GM15510 (cell line): Measurements from ENCODE around the gene USP34.

Experiments used
- POLR2A ChIP-seq: IDR thresholded peaks from 3 replicates; pipeline ENCODE4 v1.6.1; 2011; ENCODE audit warnings: borderline replicate concordance; ENCODE audit not compliant: insufficient read length; ENCODE audit errors: extremely low read depth

USP34 gene

DNA sequence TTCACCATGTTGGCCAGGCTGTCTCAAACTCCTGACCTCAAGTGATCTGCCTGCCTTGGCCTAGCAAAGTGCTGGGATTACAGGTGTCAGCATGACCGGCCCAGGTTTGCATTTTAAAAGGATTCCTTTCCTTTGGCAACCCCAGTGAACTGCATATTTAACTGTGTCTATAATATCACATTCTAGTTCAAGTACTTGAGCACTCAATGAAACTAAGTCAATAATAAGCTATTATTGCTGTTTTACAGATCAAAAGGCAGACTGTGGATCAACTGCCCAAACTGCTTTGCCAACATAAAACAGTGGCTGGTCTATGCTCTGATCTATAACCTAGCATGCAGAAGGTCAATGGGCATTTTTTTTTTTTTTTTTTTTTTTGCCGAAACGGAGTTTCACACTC, 144.5 kb downstream of the USP34 start:
- no peak for TF ChIP-seq POLR2A

DNA sequence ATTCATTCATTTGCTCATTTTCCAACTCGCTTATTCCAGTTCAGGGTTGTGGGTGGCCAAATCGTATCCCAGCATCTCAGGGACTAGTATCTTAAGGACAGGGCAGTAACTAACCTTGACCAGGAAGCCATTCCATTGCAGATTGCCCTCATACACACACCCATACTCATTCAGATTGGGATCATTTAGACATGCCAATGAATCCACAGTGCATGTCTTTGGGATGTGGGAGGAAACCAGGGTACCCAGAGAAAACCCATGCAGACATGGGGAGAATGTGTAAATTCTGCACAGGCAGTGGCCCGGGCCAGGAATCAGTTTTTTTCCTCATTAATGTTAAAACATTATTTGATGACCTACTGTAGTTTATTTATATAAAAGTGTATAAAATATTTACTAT, 150.7 kb downstream of the USP34 start:
- TF ChIP-seq POLR2A, result no peak

DNA sequence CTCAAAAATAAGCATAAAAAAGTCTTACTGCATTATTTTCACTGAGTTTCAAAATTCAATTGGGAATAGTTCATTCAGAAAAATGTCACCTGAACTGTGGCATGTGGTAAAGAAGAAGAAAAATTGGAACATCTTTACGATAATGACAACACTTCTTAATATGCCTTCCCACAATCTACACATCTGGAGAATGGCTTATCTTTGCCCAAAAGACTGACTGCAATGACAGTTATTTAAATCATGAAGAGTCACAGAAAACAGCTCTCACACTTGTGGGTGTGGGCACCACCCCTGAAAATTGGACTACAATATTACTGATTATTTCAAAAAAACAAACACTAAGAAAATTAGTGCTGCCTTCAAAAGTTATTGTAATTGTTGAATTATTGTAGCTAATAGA, 152.3 kb downstream of the USP34 start:
- TF ChIP-seq POLR2A, result no peak

DNA sequence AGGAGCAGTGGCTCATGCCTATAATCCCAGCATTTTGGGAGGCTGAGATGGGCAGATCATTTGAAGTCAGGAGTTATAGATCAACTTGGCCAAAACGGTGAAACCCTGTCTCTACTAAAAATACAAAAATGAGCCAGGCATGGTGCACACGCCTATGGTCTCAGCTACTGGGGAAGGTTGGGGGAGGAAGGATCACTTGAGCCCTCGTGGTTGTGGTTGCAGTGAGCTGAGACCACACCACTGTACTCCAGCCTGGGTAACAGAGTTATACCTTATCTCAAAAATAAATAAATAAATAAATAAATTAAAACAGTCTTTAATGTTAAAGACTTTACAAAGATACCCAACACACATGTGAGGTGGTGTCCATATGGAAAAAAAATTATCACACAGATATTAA, 174.9 kb downstream of the USP34 start:
- TF ChIP-seq POLR2A, result no peak

DNA sequence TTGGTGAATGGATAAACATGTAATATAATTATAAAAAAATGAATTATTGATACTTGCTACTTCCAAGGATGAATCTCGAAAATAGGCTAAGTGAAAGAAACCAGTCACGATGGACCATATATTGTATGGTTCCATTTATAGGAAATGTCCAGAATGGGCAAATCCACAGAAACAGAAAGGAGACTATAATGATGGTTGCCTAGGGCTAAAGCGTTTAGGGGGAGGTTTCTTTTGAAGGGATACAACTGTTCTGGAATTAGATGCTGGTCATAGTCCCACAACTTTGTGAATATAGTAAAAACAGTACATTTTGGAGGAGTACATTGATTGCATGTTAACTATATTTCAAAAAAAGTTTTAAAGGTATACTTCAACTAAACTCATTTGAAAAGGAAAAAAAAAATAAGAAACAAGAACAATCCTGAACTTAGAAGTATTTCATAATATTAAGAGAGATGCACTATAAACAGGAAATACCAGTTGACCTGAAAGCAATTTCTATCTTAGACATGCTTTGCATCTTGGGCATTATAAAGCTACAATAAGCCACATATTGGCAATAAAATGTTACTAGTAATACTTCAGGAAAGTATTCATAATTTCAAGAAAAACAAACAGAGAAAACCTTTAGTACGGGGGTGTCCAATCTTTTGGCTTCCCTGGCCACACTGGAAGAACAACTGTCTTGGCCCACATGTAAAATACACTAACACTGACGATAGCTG, 178.9 kb downstream of the USP34 start:
- no peak for TF ChIP-seq POLR2A

DNA sequence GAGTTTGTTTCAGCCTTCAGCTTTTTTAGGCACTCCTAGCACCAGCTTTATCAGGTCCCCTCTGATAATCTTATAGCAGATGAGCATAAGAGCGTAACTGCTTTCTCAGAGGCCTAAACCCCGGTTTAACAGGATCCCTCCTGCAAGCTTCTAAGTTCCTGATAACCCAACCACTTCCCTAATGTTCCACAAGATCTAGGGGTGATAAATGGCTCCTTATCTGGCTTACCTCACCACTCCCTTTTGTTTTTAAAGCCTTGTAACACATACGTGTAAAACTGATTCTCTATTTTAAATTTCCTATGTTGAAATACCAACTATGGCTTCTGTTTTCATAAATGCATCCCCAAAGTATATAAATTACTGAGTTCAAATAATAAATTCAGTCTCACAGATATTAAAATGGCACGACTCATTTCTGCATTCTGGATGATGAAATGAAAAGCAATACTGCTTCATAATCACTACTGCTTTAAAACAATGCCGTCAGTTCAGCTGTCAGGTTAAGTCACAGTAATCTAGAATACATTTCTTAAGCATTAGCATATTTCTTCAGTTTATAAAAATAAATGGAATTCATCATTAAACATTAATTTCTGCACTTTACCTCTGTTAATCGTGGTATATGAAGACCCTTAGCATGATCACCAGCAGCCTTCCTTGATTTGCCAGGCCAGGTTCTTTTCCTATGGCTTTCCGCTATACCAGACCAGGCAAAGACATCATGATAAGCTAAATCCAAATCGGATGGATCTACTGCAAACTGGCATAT, 182.6 kb downstream of the USP34 start:
- no peak for TF ChIP-seq POLR2A

DNA sequence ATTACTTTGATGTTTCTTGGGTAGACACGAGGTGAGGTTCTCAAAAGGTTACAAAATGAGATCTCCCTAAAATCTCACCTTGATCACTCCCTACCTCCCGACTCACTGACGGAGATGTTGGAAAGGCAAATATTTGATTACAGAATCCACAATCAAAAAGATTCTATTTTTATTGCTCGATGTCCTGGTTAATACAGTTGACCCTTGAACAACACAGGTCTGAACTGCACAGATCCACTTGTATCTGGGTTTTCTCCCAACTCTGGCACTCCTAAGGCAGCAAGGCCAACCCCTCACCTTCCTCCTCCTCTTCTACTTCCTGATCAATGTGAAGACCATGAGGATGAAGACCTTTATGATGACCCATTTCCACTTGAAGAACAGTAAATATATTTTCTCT, 183.6 kb downstream of the USP34 start:
- no peak for TF ChIP-seq POLR2A

DNA sequence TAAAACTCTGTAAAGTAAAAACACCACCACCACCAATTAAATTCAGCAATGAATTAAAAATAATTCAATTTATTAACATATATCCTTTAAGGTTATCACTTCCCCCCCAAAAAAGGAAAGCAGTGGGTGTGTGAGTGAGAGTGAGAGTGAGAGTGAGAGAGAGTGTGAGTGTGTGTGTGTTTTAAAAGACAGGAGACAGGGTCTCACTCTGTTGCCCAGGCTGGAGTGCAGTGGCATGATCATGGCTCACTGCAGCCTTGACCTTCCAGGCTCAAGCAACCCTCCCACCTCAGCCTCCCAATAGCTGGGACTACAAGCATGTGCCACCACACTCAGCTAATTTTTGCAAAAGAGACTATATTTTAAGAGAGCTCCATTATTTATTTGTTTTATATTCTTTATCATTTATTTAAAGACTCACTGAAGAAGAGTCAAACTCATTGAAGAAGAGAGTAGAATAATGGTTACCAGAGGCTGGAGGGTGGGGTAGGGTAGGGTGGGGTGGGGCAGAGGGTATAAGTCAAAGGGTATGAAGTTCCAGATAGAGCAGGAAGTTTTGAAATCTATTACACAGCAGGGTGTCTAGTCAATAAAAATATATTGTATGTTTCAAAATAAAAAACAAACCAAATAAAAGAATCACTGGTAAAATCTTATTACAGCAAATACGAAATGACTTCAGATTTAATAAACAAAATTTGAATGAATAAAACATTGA, 187.3 kb downstream of the USP34 start:
- TF ChIP-seq POLR2A, result no peak

DNA sequence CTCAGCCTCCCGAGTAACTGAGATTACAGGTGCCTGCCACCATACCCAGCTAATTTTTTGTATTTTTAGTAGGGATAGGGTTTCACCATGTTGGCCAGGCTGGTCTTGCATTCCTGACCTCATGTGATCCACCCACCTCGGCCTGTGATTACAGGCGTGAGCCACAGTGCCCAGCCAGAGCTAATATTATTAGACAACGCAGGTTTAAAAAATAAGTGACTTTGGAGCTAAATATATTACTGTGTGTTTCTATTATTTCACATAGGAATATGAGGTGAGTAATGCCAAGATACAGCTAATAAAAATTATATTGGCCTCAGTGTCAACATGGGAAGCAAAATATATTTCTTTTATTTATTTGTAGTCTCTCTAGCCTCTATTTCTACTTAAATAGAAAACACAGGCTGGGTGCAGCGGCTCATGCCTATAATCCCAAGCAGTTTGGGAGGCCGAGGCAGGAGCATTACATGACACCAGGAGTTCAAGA, 188.7 kb downstream of the USP34 start:
- no peak for TF ChIP-seq POLR2A

DNA sequence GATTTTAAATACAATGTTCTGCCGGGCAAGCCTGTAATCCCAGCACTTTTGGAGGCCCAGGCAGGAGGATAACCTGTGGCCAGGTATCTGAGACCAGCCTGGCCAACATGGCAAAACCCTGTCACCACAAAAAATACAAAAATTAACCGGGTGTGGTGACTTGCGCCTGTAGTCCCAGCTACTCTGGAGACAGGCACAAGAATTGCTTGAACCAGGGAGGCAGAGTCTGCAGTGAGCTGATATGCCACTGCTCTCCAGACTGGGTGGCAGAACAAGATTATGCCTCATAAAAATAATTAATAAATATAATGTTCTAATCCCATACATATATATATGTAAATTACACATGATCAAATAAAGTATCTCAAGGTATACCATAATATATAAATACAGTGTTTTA, 189.6 kb downstream of the USP34 start:
- no peak for TF ChIP-seq POLR2A

DNA sequence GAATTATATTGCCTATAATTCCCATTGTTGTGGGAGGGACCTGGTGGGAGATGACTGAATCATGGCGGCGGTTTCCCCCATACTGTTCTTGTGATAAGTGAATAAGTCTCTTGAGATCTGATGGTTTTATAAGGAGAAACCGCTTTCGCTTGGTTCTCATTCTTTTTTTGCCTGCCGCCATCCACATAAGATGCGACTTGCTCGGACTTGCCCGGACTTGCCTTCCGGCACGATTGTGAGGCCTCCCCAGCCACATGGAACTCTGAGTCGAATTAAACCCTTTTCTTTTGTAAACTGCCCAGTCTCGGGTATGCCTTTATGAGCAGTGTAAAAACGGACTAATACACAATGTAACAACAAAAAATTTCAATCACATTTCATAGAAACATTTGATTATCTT, 193.1 kb downstream of the USP34 start:
- no peak for TF ChIP-seq POLR2A

DNA sequence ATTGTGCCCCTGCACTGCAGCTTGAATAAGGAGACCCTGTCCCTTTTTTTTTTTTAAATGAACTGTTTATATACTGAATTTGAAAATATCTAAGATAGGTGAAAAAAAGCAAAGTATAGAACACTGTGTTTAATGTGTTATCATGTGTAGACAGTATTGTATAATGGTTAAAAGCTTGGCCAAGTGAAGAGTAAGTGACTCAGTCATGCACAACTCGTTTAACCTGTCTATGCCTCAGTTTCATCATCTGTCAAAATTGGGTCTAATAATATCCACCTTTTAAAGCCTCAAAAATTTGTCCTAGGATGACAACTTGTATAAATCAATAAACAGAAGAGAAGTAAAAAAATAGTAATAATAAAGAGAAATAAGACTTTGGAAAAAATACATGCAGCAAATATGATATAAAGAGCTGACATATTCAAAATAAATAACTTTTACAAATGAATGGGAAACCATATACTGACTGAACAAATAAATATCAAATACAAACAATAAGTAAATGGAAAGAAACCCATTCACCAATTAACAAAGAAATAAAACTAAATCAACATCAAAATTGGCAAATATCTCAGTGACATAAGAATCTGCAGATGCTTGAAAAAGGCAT, 195.2 kb downstream of the USP34 start:
- TF ChIP-seq POLR2A, result no peak

DNA sequence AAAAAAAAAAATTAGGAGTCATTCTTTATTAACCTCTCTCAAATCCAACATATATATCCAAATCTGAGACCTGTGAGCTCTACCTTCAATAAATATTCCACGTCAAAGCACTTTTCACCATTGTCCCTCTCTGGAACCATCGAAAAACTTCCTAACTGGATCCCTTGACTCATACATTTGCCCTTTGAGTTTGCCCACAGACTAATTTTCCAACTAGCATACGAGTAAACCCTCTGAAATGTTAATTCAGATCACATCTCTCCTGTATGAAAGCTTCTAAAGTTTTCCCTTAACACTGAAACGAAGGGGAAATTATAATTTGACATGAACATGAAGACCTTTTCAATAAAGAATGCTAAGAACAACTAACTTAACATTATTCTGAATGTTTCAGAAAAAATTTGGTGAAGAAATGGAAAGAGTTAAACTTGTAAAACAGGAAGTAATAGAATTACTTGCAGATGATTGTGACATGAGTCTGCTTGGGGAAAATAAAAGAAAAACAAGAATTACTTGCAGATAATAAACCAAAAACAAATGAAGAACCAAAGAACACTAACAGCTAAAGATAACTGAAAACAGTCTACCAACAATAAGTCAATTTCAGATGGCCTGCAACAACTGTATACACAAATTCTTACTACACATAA, 198.3 kb downstream of the USP34 start:
- no peak for TF ChIP-seq POLR2A

DNA sequence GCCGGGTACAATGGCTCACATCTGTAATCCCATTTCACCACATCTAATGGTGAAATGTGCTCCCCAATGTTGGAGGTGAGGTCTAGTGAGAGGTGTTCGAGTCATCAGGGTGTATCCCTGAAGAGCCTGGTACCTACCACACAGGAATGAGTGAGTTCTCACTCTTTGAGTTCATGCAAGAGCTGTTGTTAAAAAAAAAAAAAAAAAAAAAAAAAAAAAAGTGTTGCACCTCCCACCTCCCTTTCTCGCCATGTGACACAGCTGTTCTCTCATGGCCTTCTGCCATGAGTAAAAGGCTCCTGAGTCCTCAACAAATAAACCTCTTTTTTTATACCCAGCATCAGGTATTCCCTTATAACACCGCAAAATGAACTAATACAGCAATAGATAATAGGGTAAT, 202.6 kb downstream of the USP34 start:
- TF ChIP-seq POLR2A, result no peak
